Measurements from ENCODE around the gene FAM50A. TPM values are rescaled to one million over a fixed set of nuclear protein-coding genes. Genes with fewer than 3 reads are reported as not detected.
A peak's percentile ranks its signal among the peaks of the same experiment; 100 is the strongest.

The FAM50A gene
- polyA plus RNA-seq, 3 donors from 2014 or later: 45.2 to 63.3 (median 53.3) TPM

DNA sequence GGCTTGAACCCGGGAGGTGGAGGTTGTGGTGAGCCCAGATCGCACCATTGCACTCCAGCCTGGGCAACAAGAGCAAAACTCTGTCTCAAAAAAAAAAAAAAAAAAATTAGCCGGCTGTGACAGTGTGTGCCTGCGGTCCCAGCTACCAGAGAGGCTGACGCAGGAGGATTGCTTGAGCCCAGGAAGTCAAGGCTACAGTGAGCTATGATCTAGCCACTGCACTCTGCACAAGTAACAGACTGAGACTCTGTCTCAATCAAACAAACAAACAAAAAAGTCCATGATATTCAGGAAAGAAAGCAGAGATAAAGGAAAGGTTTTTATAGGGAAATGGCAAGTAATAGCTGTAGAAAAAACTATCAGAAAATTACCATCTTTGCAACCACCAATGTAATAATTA, 37.3 kb downstream of the FAM50A start:
- Mint-ChIP-seq H3K9me3 (no peaks in the 10 kb centered on the region), H3K4me3 (no peak overlapping the region), H3K4me1 (peaks cover 7 to 14% of the 10 kb centered on the region in 2 donors), H3K36me3 (no peaks in the 10 kb centered on the region), H3K27me3 (ENCODE audit: low read depth in 3 of 3) (peaks cover 6 to 11% (median 9%) of the 10 kb centered on the region in 3 donors), H3K27ac (no peak overlapping the region)
- DNase-seq: no peak

DNA sequence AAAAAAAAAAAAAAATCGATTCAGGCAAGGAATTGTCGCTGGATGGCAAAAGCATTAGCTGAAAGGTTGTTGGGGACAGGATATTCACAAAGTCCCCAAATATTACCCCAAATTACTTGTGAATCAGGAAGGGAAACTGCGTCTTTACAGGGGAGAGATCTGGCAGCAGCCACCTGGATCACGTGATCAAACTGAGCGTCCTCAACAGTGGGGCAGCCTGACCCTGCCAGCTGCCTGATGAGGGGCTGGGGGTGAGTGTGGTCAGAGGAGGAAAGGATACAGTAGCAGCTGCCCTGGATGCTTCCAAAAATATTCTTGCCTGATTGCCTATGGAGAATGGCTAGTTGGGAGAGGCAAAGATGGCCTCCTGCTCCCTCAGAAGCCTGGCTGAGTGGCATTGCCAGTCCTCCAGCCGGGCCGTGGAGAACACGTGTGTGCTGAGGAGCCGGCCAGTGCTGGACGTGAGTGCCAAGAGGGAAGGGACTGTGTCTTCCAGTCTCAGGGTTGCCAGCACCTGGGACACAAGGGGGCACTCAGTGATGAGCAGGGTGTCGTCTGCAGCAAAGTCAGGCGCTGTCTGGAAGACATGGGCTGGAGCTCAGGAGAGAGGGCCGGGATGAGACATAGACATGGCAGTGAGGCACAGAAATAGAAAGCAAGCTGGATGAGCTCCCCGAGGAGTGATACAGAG, 38.1 kb downstream of the FAM50A start:
- DNase-seq: no peak
- H3K4me3 Mint-ChIP-seq: no peak overlapping the region
- H3K27ac Mint-ChIP-seq: peak overlapping the region in 1 of 6 donors; percentile 8
- H3K4me1 Mint-ChIP-seq: peaks cover 7 to 16% of the 10 kb centered on the region in 2 donors
- peaks cover 7 to 11% (median 8%) of the 10 kb centered on the region in 3 donors for H3K27me3 Mint-ChIP-seq (ENCODE audit: low read depth in 3 of 3)
- H3K36me3 Mint-ChIP-seq: no peaks in the 10 kb centered on the region
- H3K9me3 Mint-ChIP-seq: no peaks in the 10 kb centered on the region

DNA sequence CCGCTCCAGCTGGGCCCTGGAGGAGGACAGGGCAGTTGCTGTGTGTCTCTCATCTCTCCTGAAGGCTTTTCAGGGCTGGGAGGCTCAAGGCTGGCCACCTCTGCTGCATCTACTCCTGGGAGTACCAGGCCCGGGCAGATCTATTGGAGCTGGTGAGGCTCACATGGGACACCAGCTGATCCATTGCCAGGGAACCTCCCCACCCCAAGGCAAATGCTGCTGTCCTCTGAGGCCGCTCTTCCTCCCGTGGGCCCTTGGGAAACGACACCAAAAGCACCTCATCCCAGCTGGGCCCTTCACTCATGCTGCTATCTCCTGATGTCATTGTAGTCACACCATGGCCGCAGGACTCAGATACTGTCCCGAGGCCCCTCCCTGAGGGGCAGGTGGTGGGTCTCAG, 38.8 kb downstream of the FAM50A start:
- no peak overlapping the region for H3K4me3 Mint-ChIP-seq
- no peaks in the 10 kb centered on the region for H3K36me3 Mint-ChIP-seq
- no peak for DNase-seq
- peak overlapping the region in 1 of 6 donors; percentile 17 for H3K27ac Mint-ChIP-seq
- peaks cover 7 to 11% (median 10%) of the 10 kb centered on the region in 3 donors for H3K27me3 Mint-ChIP-seq (ENCODE audit: low read depth in 3 of 3)
- H3K9me3 Mint-ChIP-seq: no peaks in the 10 kb centered on the region
- H3K4me1 Mint-ChIP-seq: peaks cover 7 to 16% of the 10 kb centered on the region in 2 donors

DNA sequence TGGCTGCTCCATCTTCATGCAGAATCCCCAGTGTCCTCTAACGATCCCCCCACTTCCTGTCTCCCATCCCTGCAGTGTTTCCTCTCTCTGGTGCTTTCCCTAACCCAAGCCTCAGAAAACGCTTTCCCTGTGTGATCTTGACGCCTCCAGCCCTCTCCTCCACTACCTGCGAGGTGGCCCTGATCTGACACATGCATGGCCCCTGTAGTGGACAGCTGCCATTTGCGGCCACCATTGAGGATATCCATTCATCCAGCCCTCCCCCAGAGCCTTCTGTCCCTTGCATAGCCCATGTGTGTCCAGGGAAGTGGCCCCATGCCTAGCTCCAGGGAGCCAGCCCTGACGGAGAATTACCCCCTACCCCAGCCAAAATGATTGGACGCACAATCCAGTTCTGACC, 39.4 kb downstream of the FAM50A start:
- H3K4me3 Mint-ChIP-seq: no peak overlapping the region
- peaks cover 7 to 11% (median 10%) of the 10 kb centered on the region in 3 donors for H3K27me3 Mint-ChIP-seq (ENCODE audit: low read depth in 3 of 3)
- peaks cover 13 to 17% of the 10 kb centered on the region in 2 donors for H3K4me1 Mint-ChIP-seq
- H3K36me3 Mint-ChIP-seq: no peaks in the 10 kb centered on the region
- no peaks in the 10 kb centered on the region for H3K9me3 Mint-ChIP-seq
- H3K27ac Mint-ChIP-seq: peak overlapping the region in 3 of 6 donors; percentile 17 to 81 (median 66)
- DNase-seq: no peak

DNA sequence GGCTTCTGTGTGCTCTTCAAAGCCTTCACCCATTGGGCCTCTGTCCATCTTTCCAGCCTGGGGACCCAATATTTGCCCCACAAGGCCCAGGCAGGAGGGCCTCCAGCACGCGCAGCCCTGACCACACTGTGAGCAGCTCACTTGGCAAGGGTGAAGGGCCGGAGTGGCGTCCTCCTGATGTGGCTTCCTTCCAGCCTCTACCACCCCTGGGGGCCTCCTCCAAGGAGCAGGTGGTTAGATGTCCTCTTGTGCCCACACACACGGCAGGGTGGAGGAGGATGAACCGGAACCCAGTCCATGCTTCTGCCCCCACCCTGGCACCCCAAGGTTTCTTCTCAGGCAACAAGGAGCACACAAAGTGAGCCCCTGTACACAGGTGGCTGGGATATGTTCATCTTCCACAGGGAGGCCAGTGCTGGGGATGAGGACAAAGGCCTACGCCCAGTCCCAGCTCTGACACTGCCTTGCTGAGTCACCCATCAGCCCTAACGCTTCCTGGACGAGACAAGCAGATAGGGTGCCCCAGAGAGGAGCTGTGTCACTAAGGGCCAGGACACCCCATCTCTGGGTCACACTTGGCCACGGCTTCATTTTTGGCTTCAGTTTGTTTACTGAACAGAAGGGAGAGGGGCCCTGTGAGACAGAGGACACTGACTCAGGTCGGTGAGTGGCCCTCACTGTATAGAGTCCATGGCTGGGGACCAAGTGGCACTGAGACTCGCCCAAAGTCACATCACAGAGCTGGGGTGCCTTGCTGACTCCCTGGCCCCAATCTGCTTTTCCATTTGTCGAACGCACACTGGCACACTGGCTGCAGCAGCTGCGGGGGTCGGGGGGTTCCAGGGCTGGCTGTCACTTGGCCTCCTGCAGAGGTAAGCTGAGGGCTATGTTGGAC, 40.6 kb downstream of the FAM50A start:
- DNase-seq: no peak
- Mint-ChIP-seq H3K9me3 (no peaks in the 10 kb centered on the region), H3K4me1 (peaks cover 19 to 22% of the 10 kb centered on the region in 2 donors), H3K36me3 (no peaks in the 10 kb centered on the region), H3K27ac (peak overlapping the region in 2 of 6 donors; percentile 57 to 76), H3K27me3 (ENCODE audit: low read depth in 3 of 3) (peaks cover 1 to 6% (median 4%) of the 10 kb centered on the region in 3 donors), H3K4me3 (peak overlapping the region in 2 of 5 donors; percentile 23 to 33)

DNA sequence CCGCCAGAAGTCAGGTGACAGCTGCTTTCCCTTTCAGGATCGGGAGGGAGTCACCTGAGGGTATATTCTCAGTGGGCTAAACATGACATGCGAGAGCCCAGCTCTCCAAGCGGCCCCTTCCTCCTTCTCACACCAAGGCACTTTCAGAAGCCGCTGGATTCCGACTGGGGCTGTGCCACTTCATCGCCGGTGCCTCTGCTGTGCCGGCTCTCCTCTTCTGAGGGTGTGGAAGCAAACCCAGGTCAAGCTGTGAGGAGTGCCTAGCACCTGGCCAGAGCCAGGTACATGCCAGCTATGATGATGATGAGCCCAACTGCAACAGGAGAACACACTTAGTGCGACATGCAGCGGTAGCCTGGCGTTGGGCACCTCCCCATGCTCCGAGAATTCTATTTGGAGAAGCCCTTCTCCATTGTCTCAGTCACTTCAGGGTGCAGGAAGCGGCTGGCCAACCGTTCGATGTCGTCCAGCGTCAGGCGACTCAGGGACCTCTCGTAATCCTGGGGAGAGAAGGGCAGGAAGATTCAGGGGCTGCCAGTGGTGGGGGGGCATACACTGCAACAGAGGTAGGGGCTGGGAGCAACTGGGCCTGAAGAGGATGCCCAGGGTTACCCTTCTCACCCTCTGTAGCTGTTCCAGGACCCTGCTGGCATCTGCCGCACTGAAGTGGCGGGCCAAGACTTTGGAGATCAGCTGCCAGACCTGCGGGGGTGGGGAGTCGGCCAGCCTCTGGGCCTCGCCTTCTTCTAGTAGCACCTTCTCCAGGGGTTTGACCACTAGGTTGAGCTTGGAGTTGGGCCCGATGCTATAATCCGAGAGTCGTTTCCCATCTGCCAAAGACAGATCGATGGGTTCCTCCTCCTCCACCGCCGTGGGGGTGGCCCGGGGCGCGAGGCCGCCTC, 41.5 kb downstream of the FAM50A start:
- Mint-ChIP-seq H3K27ac (peak overlapping the region in 5 of 6 donors; percentile 68 to 81 (median 75)), H3K36me3 (no peaks in the 10 kb centered on the region), H3K4me1 (peaks cover 22 to 24% of the 10 kb centered on the region in 2 donors), H3K9me3 (no peaks in the 10 kb centered on the region), H3K4me3 (peak overlapping the region; percentile 49 to 65 (median 57)), H3K27me3 (ENCODE audit: low read depth in 3 of 3) (peaks cover 2 to 10% (median 4%) of the 10 kb centered on the region in 3 donors)
- DNase-seq: peak in 1 of 3 donors; percentile 10

DNA sequence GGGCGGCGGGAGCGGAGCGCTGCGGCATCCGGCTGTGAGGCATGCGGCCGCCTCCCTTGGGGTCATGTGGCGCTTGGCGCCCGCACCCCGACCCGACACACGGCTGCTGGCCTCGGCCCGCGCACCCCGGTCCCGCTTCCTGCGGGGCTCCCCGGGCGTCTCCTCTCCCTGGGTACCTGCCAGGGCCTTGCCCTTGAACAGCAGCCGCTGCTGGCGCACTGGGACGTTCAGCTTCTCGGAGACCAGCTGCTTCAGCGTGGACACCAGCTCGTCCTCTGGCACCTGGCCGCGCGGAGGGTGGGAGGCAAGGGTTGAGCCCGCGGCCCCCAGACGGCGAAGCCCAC, 42.1 kb downstream of the FAM50A start:
- Mint-ChIP-seq H3K27me3 (ENCODE audit: low read depth in 3 of 3) (peaks cover 3 to 12% (median 6%) of the 10 kb centered on the region in 3 donors), H3K9me3 (no peaks in the 10 kb centered on the region), H3K36me3 (no peaks in the 10 kb centered on the region), H3K4me3 (peak overlapping the region in 1 of 5 donors; percentile 66), H3K4me1 (peaks cover 22 to 28% of the 10 kb centered on the region in 2 donors), H3K27ac (no peak overlapping the region)
- DNase-seq: peak; percentile 51 to 56 (median 55)

DNA sequence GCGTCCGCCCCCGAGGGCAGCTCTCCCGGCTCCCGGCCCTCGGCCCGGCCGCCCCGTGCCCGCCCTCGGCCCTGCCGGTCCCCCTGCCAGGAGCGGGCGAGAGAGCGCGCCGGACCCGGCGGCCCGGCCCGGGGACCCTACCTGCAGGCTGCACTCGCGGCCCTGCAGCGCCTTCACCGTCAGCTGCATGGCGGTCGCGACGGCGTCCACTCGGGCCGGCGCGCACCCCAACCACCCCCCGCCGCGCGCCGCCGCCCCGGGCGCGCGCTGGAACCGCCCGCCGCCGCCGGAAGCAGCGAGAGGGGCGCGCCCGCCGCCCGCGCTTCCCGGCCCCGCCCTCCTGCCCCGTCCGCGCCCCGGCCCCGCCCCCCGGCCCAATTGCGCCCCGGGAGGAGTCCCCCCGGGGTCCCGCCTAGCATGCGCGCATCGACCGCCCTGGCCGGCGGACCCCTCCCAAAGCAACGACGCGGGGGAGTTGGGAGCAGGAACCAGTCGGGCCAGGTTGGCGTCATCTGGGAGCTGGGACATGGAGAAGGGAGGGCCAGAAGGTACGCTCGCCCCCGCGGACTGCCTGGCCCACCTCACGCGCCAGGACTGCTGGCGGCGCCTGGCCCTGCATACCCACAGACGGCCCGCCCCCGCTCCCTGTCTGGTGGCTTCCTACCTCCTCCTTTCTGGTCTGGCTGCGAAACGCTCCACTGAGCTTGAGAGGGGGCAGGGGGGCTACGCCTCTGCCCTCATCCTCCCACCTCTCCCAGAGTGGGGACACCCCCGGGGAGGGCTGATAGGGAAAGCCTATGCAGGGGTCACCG, 42.7 kb downstream of the FAM50A start, which contains the start of gene UBL4A:
Gene UBL4A (minus strand): TSS at position 220 of the 812 bp plus-strand sequence. CDS start 31 bp downstream, at position 189.
- Mint-ChIP-seq H3K4me3 (peak within 1 kb of the TSS; percentile 66 to 81 (median 75)), H3K4me1 (peaks cover 22 to 31% of the 10 kb centered on the region in 2 donors), H3K36me3 (no peaks in the 10 kb centered on the region), H3K27me3 (ENCODE audit: low read depth in 3 of 3) (peaks cover 3 to 13% (median 6%) of the 10 kb centered on the region in 3 donors), H3K9me3 (no peaks in the 10 kb centered on the region), H3K27ac (peak within 1 kb of the TSS; percentile 75 to 92 (median 86))
- DNase-seq: peak; percentile 65 to 71 (median 70)

DNA sequence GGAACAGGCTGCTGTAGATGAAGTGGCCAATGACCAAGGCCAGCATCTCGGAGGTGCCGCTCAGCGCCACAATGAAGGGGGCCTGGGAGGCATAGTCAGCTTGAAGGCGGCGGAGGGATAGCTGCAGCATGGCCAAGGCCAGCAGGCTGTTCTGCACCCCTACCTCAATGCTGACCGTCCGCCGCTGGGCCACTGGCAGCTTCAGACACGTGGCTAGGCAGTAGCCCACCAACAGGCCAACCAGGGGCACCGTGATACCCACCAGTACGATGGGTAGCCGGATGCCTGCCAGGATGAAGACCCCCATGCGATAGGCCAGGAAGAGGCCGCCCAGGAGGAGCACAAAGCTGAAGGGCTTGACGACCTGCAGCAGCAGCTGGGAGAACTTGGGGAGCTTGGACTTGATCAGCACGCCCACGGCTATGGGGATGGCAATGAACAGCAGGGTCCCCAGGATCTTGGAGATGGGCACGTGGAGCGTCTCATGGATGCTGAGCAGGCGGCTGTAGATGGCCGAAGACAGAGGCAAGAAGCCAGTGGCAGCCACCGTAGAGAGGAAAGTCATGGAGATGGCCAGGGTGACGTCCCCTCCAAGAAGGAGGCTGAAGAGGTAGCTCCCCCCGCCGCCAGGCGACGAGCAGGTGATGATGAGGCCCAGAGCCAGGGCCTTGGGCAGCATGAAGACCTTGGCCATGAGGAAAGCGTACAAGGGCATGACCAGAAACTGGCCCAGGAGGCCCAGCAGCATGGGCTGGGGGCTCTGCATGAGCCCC, 43.8 kb downstream of the FAM50A start:
- no peak for DNase-seq
- Mint-ChIP-seq H3K36me3 (no peaks in the 10 kb centered on the region), H3K27me3 (ENCODE audit: low read depth in 3 of 3) (peaks cover 1 to 11% (median 6%) of the 10 kb centered on the region in 3 donors), H3K4me3 (peak overlapping the region; percentile 57 to 81 (median 71)), H3K9me3 (no peaks in the 10 kb centered on the region), H3K4me1 (peaks cover 22 to 28% of the 10 kb centered on the region in 2 donors), H3K27ac (peak overlapping the region; percentile 53 to 92 (median 86))

DNA sequence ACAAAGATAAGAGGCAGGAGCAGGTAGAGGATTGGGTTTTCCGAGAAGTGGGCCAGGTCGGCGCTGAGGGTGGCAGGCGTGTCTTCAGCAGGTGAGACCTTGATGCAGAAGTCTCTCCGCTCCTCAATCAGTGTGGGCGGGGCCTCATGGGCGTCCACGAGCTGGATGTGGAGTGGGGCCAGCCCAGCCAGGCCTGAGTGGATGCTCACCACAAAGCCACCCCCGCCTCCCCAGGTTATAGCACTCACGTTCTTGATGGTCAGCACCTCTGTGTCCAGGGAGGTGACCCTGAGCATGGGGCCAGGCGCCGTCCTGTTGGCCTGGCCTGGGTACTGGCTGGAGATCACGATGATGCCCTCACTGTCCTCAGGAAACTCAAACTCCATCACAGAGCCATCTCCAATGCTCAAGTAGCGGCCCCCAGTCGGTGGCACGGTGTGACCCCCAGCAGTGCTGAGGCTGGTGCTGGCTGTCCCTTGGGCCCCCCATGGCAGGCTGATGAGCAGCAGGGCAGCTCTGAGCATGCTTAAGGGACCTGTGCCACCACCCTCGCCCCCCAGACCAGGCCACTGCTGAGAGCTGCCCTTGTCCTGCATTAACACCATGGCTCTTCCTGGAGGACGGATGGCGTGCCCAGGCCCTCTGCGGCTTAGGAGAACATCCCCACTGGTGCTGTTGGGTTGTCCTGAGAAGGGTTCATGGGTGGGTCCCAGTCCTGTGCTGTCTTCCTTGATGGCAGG, 44.6 kb downstream of the FAM50A start:
- Mint-ChIP-seq H3K27me3 (ENCODE audit: low read depth in 3 of 3) (peaks cover 1 to 11% (median 6%) of the 10 kb centered on the region in 3 donors), H3K36me3 (no peaks in the 10 kb centered on the region), H3K9me3 (no peaks in the 10 kb centered on the region), H3K27ac (peak overlapping the region; percentile 53 to 94 (median 84)), H3K4me1 (peaks cover 22 to 28% of the 10 kb centered on the region in 2 donors), H3K4me3 (peak overlapping the region; percentile 21 to 87 (median 57))
- no peak for DNase-seq

DNA sequence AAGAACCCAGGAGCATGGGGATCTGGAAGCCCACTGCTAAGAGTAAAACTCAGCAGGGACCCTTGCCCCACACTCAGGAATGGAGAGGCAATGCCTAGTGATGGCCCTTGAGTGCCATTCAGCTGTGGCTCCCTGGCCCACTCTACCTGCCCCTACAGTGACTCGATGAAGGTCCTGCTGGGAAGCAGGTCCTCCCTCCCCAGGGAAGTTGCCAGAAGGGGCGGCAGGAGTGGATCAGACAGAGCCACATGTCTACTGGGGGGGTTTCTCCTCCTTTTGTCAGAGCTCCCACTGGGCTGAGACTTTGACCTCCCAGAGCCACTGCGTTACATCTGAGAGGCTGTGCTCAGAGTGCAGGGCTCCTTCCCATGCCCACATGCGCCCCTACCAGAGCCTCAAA, 45.2 kb downstream of the FAM50A start:
- H3K27ac Mint-ChIP-seq: peak overlapping the region; percentile 87 to 95 (median 94)
- no peaks in the 10 kb centered on the region for H3K36me3 Mint-ChIP-seq
- no peak for DNase-seq
- H3K4me1 Mint-ChIP-seq: peaks cover 22 to 28% of the 10 kb centered on the region in 2 donors
- H3K27me3 Mint-ChIP-seq (ENCODE audit: low read depth in 3 of 3): peaks cover 1 to 11% (median 6%) of the 10 kb centered on the region in 3 donors
- no peaks in the 10 kb centered on the region for H3K9me3 Mint-ChIP-seq
- H3K4me3 Mint-ChIP-seq: peak overlapping the region; percentile 83 to 88 (median 87)
